Measurements from ENCODE around the gene RREB1.

DNA sequence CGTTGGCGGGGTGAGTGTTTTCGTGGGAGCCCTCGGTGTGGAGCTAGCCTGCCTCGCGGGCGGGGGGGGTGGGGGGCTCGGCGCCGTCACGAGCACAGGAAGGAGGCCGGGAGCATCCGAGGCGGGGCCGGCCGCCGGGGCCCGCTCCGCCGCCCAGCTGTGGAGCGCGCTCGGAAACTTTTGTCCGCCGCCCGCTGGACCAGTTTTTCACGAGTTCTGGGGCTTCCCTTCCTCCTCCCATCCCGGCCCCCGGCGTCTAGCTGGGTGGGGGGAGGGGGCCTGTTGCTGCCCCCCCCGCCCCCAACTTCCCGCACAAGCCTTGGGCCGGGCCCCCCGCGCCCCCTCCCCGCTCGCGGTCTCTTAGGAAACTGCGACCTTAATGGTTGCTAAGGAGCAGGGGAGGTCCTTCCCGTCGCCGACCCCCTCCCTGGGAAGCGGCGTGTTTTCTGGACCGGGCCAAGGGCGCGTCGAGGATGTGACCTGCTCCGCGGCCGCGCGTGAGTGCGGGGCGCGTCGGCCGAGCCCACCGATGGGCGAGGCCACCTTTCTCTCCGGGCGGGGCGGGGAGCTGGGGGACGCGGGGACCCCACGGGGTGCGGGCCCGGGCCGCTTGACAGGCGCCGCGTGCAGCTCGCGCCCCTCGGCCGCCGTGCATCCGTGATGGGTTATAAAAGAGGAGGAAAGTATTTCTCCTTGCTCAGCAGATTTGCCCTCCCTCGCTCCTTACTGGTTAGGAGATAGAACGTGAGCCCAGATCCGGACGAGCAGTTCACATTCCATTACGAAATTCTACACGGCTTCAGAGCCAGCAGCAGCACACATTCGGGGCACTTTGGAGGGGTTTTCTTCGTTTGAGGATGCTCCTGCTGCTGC, 1.4 kb downstream of the RREB1 start:
- TF ChIP-seq, protein P1, sequence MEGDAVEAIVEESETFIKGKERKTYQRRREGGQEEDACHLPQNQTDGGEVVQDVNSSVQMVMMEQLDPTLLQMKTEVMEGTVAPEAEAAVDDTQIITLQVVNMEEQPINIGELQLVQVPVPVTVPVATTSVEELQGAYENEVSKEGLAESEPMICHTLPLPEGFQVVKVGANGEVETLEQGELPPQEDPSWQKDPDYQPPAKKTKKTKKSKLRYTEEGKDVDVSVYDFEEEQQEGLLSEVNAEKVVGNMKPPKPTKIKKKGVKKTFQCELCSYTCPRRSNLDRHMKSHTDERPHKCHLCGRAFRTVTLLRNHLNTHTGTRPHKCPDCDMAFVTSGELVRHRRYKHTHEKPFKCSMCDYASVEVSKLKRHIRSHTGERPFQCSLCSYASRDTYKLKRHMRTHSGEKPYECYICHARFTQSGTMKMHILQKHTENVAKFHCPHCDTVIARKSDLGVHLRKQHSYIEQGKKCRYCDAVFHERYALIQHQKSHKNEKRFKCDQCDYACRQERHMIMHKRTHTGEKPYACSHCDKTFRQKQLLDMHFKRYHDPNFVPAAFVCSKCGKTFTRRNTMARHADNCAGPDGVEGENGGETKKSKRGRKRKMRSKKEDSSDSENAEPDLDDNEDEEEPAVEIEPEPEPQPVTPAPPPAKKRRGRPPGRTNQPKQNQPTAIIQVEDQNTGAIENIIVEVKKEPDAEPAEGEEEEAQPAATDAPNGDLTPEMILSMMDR (IDR thresholded peaks at IDR 0.05), result peak in 1 of 6 experiments; percentile 9
- TF ChIP-seq POLR2A (IDR thresholded peaks at IDR 0.05) (peak in 2 of 4 donors; percentile 25 to 29), POLR2AphosphoS5 (IDR thresholded peaks at IDR 0.05) (peak; percentile 39 to 59), EP300 (IDR thresholded peaks at IDR 0.05) (no peak)

Measured in upper lobe of left lung (tissue), 4 donors.